Activated naive CD4-positive, alpha-beta T cell treated with anti-CD3 and anti-CD28 coated beads, Interleukin-2, amount 50 U/mL, for 72 hours (primary cell): ENCODE data around the gene WDR93. TPM values are rescaled to one million over a fixed set of nuclear protein-coding genes. Genes with fewer than 3 reads are reported as not detected.
"Not testable (repeated sequence)": the region's sequence is repeated elsewhere in the genome, so short reads cannot be mapped to it uniquely, and the experiment has no call there.

Source experiments
- ATAC-seq, 2 donors: fragments of 150-1000 bp; cut with Tn5 transposase; 2 replicates each; pipeline ENCODE4 v1.10.0; 2021; ENCODE audit warnings: mild to moderate bottlenecking in 2 of 2, moderate library complexity in 2 of 2
- DNase-seq, 2 donors: peaks; one replicate each; pipeline ENCODE4 v3.0.0; 2021 to 2022; ENCODE audit warnings: low spot score in 2 of 2
- H3K27ac Mint-ChIP-seq, 2 donors: one replicate each; pipeline ENCODE4 v1.8.0; 2022; ENCODE audit warnings: mild to moderate bottlenecking in 2 of 2, mixed read lengths in 2 of 2
- H3K36me3 Mint-ChIP-seq, 2 donors: one replicate each; pipeline ENCODE4 v1.8.0; 2022; ENCODE audit warnings: mixed read lengths in 2 of 2
- H3K9me3 Mint-ChIP-seq, 2 donors: one replicate each; pipeline ENCODE4 v1.8.0; 2022; ENCODE audit warnings: mixed read lengths in 2 of 2
- total RNA-seq, 2 donors: library from RNA; stranded (reverse); gene quantifications; one replicate each; pipeline ENCODE4 v1.2.3, GENCODE V29; 2022

The WDR93 gene
- total RNA-seq, 2 donors from 2014 or later, result not detected

DNA sequence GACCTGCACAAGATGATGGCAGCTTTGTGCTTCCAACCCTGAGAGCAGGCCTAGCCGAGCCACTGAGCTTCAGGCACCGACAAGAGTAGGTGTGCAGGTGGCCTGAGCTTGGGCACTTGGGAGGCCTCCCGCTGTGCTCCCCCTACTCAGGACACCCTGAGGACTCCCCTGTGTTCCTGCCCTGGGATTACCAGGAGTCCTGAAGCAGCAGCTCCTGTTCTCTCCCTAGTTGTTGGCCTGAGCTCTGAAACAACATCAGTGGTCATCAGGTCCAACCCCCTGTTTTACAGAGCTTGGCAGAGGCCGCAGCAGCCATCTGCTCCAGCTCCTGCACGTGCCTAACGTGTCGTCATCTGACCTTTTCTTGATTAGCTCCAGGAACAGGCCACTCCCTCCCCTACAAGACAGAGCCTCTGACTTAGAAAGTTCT lies 77.5 kb downstream of the WDR93 start:
- Mint-ChIP-seq H3K9me3 (no peaks in the 10 kb centered on the region), H3K27ac (no peak overlapping the region), H3K36me3 (no peaks in the 10 kb centered on the region)
- DNase-seq (no peak), ATAC-seq (no peak)

DNA sequence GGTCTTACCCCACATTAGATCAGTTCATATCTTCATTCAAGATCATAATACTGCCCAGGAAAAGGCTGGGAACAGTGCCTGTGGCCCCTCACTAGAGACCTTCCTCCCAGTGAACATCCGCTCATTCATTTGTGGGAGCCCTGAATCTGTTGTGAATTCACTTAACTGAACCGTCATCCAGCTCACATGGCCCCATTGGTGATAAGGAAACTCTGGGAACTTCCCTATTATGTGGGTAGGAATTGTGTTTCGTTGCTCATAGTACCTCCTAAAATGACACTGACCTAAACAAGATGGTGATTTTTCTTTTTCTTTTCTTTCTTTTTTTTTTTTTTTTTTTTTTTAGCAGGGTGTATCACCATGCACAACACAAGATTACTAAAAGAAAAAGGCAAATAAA lies 78.8 kb downstream of the WDR93 start:
- H3K27ac Mint-ChIP-seq, result no peak overlapping the region
- no peaks in the 10 kb centered on the region for H3K36me3 Mint-ChIP-seq
- no peaks in the 10 kb centered on the region for H3K9me3 Mint-ChIP-seq
- no peak for DNase-seq
- no peak for ATAC-seq

DNA sequence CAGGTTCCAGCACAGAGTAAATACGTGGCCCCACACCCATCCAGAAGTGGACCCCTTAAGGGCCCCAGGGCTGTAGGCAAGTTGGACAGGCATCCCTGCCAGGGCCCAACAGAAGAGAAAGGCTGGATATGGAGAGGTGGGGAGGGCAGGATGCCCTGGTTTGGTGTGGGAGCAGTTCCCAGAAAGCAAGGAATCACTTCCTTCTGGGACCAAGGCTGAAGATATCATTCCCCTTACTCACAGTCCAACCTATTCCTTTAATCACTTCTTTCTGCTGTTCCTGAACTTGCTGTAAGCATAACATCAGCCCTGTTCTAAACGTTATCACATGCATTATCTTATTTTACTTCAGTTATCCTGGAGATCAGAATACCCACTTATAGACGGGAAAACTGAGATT lies 79.4 kb downstream of the WDR93 start:
- no peak overlapping the region for H3K27ac Mint-ChIP-seq
- ATAC-seq (no peak), DNase-seq (no peak)
- H3K36me3 Mint-ChIP-seq, result no peaks in the 10 kb centered on the region
- no peaks in the 10 kb centered on the region for H3K9me3 Mint-ChIP-seq

DNA sequence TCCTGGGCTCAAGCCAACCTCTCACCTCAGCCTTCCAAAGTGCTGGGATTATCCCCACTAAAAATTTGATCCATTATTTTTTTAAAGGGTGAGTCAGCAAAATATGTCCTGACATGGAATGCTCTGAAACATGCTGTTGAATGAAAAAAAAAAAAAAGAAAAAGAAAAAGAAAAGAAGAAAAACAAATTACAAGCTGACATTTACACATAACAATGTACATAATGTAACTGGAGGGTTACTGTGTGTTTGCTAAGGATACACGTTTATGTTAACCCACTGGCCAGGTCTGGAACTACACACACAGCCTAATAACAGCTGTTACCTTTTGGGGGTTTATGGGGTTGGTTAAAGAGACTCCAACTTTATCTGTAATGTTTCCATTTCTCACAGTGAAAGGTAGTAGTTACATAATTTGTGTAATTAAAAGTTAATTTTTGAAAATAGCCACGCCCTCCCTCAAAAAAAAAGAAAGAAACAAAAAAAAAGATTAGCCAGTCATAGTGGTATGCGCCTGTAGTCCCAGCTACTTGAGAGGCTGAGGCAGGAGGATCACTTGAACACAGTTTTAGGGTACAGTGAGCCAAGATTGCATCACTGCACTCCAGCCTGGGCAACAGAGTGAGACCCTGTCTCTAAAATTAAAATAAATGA lies 82.4 kb downstream of the WDR93 start:
- ATAC-seq (no peak), DNase-seq (no peak)
- Mint-ChIP-seq H3K36me3 (no peaks in the 10 kb centered on the region), H3K9me3 (no peaks in the 10 kb centered on the region), H3K27ac (no peak overlapping the region)

DNA sequence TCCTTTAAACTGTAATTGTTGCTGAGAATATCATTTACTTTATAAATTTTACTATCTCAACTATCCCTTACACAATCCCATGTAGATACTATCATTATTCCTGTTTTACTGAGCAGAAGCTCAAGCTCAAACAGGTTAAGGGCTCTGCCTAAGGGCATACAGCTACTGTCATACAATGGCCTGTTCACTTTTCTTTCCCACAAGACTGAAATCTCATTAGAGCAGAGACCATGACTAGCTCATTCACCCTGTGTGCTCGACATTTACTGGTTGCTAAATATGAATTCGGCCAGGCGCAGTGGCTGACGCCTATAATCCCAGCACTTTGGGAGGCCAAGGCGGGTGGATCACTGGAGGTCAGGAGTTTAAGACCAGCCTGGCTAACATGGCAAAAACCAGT lies 83.9 kb downstream of the WDR93 start:
- no peak for DNase-seq
- no peaks in the 10 kb centered on the region for H3K36me3 Mint-ChIP-seq
- no peak for ATAC-seq
- no peaks in the 10 kb centered on the region for H3K9me3 Mint-ChIP-seq
- H3K27ac Mint-ChIP-seq, result no peak overlapping the region

DNA sequence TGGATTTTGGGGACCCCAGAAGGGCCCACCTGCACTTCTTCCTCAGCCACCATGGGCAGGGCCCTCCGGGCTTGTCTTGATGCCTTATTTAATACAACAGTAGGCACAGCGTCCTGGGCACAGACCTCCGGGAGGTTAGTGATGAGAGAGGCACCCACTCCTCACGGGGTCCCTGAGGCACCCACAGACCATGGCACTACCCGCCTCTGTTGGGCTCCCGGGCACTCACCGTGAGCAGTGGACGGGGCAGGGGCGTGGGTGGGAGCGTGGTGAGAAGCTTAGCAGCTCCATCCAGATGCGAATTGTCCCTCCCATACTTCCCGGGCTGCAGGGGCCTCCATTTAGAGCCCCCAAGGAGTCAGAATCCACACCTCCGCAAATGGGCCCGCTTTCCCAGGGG lies 85.2 kb downstream of the WDR93 start:
- H3K36me3 Mint-ChIP-seq, result no peaks in the 10 kb centered on the region
- DNase-seq (no peak), ATAC-seq (no peak)
- H3K9me3 Mint-ChIP-seq, result no peaks in the 10 kb centered on the region
- no peak overlapping the region for H3K27ac Mint-ChIP-seq

DNA sequence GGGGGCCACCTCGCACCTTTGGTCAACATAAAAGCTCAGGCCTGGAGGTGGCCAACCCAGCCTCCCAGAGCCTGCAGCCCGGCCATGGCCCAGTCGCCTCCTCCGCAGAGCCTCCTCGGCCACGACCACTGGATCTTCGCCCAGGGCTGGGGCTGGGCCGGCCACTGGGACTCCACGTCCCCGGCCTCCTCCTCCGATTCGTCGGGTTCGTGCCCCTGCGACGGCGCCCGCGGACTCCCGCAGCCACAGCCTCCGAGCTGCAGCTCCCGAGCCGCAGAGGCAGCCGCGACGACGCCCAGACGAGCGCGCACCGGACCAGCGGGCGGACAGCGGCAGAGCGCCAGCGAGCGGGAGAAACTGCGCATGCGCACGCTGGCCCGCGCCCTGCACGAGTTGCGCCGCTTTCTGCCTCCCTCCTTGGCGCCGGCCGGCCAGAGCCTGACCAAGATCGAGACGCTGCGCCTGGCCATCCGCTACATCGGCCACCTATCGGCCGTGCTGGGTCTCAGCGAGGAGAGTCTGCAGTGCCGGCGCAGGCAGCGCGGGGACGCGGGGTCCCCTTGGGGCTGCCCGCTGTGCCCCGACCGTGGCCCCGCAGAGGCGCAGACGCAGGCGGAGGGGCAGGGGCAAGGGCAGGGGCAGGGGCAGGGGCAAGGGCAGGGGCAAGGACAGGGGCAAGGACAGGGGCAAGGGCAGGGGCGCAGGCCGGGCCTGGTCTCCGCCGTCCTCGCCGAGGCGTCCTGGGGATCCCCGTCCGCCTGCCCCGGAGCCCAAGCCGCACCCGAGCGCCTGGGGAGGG lies 85.9 kb downstream of the WDR93 start, which contains the start of gene MESP2:
TSS of gene MESP2 (plus strand) at position 59 of the 799 bp plus-strand sequence. CDS start at position 85, 26 bp downstream.
- Mint-ChIP-seq H3K27ac (no peak within 1 kb of the TSS), H3K9me3 (no peaks in the 10 kb centered on the region), H3K36me3 (no peaks in the 10 kb centered on the region)
- peak; percentile 77 to 78 for ATAC-seq
- peak; percentile 64 to 65 for DNase-seq

DNA sequence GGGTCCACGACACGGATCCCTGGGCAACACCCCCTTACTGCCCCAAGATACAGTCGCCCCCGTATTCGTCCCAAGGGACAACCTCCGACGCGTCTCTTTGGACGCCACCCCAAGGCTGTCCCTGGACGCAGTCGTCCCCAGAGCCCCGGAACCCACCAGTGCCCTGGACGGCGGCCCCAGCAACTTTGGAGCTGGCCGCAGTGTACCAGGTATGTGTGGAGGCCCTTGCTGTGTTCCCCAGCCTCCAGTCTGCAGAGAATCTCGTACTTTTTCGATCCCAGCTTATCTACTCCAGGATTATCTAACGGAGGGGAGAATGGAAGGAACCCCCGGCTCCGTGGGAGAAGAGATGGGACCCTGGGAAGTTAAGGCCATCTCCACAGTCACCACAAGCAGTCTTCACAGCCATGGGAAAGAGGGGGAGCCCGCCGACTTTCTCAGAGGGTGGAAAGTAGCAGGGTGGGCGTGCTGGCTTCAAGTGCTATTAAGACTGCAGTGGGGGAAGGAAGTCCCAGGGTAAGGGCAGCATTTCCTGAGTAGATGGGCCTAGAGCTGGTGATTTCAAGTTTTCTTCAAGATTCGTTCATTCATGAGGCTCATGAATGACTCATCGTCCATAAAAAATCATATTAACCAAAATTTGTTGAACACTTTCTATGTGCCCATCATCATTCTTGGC lies 86.6 kb downstream of the WDR93 start:
- no peaks in the 10 kb centered on the region for H3K9me3 Mint-ChIP-seq
- no peaks in the 10 kb centered on the region for H3K36me3 Mint-ChIP-seq
- H3K27ac Mint-ChIP-seq, result no peak overlapping the region
- ATAC-seq (no peak), DNase-seq (no peak)

DNA sequence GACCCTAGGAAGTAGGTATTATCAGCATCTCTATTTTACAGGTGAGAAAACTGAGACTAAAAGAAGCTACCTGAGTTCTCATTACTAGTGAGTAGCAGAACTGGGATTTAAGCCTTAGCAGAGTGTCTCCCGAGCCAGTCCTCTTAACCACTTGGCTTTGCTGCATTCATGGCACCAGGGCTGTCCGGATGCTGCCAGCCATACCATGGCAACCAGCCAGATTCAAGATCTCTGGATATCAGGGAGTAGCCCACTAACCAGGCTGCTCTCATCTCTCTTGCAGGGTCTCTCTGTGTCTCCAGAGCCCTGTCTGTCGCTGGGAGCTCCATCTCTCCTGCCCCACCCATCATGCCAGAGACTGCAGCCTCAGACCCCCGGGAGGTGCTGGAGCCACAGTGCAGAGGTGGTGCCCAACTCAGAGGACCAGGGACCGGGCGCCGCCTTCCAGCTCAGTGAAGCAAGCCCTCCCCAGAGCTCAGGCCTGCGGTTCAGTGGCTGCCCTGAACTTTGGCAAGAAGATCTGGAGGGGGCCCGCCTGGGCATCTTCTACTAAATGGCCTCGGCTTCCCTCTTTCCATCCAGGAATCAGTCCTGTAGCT lies 87.3 kb downstream of the WDR93 start:
- no peak for DNase-seq
- Mint-ChIP-seq H3K36me3 (no peaks in the 10 kb centered on the region), H3K9me3 (no peaks in the 10 kb centered on the region), H3K27ac (no peak overlapping the region)
- no peak for ATAC-seq

DNA sequence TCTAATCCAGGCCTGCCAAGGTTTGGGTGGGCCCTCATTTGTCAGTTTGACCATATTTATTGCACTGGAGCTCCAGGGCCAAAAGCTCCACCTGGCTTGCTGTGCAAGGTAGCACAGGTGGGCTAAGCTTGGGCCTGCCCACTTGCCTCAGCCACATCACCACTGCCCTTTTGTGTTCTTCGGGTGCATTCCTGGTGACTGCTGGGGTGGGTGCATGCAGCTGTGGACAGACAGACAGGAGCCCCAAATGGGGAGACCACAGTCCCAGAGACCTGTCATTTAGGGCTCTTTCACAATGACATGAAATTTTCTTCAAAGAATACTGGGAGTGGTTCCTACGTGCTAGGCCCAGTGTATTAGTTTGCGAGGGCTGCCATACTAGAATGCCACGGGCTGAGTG lies 88.2 kb downstream of the WDR93 start:
- no peak for ATAC-seq
- no peaks in the 10 kb centered on the region for H3K36me3 Mint-ChIP-seq
- no peaks in the 10 kb centered on the region for H3K9me3 Mint-ChIP-seq
- H3K27ac Mint-ChIP-seq, result no peak overlapping the region
- DNase-seq, result no peak

DNA sequence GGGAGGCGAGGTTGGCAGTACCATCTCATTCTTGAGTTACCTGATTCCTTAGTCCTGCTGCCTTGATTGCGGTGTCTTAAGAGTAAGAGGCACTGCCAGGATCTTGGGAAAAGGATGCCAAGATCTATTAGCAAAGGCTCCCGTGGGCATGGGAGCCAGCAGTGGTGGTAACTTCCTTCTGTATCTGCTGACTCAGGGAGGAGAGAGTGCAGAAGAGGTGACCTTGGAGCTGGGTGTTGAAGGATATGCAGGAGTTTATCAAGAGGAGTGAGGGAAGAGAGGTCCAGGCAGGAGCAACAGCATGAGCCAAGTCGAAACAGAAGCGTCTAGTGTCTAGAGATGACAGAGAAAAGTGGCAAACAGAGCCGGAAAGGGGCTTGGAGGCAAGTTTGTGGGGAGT lies 90.0 kb downstream of the WDR93 start:
- no peak overlapping the region for H3K27ac Mint-ChIP-seq
- H3K36me3 Mint-ChIP-seq, result no peaks in the 10 kb centered on the region

DNA sequence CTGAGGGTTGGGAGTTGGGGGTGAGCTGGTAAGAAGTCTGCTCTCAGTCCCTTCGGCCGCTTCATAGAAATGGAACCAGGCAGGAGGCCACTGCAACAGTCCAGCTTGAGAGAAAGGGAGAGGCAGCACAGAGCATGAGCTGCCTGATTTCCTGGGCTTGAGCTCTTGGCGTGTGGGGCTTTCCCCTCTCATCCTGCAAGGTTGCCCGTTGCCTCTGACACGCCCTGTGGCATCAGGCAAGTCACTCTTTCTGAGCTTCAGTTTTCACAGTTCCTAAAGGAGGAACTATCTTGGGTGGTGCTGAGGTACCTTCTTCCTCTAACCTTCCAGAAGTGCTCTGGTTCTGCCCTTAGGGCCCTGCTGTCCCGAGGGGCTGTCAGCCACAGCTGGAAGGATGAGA lies 90.4 kb downstream of the WDR93 start:
- H3K9me3 Mint-ChIP-seq, result no peaks in the 10 kb centered on the region
- no peak overlapping the region for H3K27ac Mint-ChIP-seq
- DNase-seq (no peak), ATAC-seq (peak; percentile 47 to 67)
- H3K36me3 Mint-ChIP-seq, result no peaks in the 10 kb centered on the region

More for the DNA sequence above, 90.0 kb downstream of the WDR93 start:
- DNase-seq, result no peak
- no peaks in the 10 kb centered on the region for H3K9me3 Mint-ChIP-seq
- no peak for ATAC-seq

DNA sequence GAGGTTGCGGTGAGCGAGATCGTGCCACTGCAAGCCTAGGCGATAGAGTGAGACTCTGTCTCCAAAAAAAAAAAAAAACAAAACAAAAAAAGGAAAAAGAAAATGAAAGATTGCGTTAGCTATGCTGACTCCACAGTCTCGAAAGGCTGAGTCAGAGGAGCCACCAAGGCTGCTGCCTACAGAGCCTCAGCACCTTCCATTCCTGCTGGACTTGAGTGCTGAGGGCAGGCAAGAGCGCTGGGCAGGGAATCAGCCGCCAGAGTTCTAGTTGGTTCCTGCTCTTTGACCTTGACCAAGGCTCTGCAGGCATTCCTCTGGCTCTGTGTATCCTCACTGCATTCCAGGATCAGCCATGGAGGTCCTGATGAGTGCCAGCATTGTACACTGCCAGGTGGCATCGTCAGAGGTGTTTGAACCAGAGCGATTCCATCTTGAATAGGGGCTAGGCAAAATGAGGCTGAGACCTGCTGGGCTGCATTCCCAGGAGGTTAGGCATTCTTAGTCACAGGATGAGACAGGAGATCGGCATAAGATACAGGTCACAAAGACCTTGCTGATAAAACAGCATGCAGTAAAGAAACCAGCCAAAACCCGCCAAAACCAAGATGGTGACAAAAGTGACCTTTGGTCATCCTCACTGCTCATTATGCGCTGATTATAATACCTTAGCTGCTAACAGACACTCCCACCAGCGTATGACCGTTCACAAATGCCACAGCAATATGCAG lies 91.4 kb downstream of the WDR93 start:
- no peaks in the 10 kb centered on the region for H3K36me3 Mint-ChIP-seq
- no peaks in the 10 kb centered on the region for H3K9me3 Mint-ChIP-seq
- no peak overlapping the region for H3K27ac Mint-ChIP-seq
- DNase-seq, result no peak
- peak; percentile 58 to 79 for ATAC-seq

DNA sequence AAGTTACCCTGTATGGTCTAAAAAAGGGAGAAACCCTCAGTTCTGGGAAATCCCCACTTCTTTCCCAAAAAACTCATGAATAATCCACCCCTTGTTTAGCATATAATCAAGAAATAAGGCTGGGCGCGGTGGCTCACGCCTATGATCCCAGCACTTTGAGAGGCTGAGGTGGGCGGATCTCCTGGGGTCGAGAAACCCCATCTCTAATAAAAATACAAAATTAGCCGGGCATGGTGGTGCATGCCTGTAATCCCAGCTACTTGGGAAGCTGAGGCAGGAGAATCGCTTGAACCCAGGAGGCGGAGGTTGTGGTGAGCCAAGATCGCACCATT lies 92.0 kb downstream of the WDR93 start:
- ATAC-seq, H3K9me3 Mint-ChIP-seq, DNase-seq, H3K27ac Mint-ChIP-seq, H3K36me3 Mint-ChIP-seq: not testable (repeated sequence)

DNA sequence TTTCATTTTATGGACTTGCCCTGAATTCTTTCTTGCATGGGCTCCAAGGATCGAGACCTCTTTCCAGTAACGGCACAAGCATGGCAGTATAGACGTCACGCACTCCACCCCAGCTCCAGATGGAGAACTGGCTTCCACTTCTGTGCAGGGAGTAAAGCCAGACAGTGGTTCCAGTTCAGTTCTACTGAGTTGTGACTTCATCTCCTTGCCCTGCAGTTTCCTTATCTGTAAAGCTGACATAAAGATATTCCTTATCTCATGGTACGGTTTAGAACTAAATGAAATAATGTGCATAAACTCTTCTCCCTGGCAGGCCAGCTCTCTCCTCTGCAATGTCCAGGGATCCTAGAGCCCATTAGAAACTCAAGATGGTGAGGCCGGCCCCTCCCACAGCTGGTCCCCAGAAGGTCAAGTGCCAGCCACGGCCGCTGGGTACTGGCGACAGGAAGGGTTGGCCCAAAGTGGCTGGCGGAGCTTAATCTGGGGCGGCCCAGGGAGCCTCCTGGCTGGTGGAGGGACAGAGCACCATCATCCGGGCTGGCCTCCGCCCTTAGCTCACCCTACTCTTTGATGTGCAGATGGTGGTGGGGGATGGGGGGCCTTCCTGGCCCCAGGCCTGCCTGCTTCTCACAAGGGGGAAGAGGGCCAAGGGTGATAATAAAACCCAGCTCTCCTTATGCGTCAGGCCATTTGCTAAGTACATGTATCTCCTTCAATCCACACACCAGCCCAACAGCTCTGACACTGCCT lies 92.7 kb downstream of the WDR93 start:
- Mint-ChIP-seq H3K27ac (no peak overlapping the region), H3K36me3 (peaks cover 0 to 7% of the 10 kb centered on the region in 2 donors), H3K9me3 (peaks cover 0 to 4% of the 10 kb centered on the region in 2 donors)
- DNase-seq (no peak), ATAC-seq (no peak)
